Stomach (tissue), 4 donors: ENCODE measurements around the gene PAX2.

Source experiments
- POLR2A ChIP-seq, 4 donors: fragments of 450-650 bp; IDR thresholded peaks; one replicate each; pipeline ENCODE4 v1.6.1; 2016; ENCODE audit warnings: antibody characterized with exemption in 4 of 4, control low read depth in 2 of 4, mild to moderate bottlenecking in 1 of 4, moderate library complexity in 1 of 4
- POLR2AphosphoS5 ChIP-seq, 3 donors: sonication (generic); formaldehyde crosslinking; IDR thresholded peaks; one replicate each; pipeline ENCODE4 v1.6.1; 2016; ENCODE audit warnings: antibody characterized with exemption in 3 of 3
- TF ChIP-seq, protein P1 (sequence below), 7 experiments: fragments of 450-650 bp in 4 of 7; fragments of 200-600 bp in 3 of 7; sonication (generic) in 3 of 7; IDR thresholded peaks; one replicate each; pipeline ENCODE4 v1.5.1; 2016 to 2019; ENCODE audit warnings: antibody characterized with exemption in 7 of 7, control low read depth in 2 of 7, mild to moderate bottlenecking in 1 of 7

DNA sequence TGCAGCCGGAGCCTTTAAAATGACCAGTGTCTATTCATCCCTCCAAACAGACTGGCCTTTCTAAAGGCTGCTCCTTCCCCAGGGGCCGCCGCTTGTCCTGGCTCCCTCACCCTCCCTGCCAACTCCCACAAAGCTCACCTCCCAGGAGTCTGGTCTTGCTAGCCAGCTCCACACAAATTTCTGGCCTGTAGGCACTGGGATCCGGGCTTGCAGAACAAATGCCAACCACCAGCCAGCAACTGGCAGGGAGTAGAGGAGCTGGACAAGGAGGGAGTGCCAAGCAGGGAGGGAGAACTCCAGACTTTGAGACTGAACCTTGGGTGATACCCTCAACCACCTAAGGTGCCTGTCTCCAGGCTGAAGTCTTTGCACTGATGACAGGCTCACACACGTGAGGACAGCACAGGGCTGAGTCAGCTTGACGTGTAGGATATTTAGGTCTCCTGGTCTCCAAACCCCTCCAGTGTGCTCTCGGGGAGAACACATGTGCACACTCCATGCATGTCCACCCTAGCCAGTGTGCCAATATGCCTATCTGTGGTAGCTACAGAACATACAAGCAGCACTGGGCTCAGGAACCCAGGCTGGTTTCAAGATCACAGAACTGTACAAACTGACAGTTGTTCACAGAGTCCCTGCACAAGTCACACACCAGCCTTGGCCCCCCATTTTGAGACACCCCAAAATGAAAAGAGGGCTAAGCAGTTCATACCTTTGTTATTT lies 6.0 kb downstream of the PAX2 start:
- TF ChIP-seq POLR2AphosphoS5 (IDR thresholded peaks at IDR 0.05) (no peak), POLR2A (IDR thresholded peaks at IDR 0.05) (no peak)
- TF ChIP-seq, protein P1, sequence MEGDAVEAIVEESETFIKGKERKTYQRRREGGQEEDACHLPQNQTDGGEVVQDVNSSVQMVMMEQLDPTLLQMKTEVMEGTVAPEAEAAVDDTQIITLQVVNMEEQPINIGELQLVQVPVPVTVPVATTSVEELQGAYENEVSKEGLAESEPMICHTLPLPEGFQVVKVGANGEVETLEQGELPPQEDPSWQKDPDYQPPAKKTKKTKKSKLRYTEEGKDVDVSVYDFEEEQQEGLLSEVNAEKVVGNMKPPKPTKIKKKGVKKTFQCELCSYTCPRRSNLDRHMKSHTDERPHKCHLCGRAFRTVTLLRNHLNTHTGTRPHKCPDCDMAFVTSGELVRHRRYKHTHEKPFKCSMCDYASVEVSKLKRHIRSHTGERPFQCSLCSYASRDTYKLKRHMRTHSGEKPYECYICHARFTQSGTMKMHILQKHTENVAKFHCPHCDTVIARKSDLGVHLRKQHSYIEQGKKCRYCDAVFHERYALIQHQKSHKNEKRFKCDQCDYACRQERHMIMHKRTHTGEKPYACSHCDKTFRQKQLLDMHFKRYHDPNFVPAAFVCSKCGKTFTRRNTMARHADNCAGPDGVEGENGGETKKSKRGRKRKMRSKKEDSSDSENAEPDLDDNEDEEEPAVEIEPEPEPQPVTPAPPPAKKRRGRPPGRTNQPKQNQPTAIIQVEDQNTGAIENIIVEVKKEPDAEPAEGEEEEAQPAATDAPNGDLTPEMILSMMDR (IDR thresholded peaks at IDR 0.05): no peak
